ENCODE measurements around the gene FAM72A.
"Not testable (repeated sequence)": the region's sequence is repeated elsewhere in the genome, so short reads cannot be mapped to it uniquely, and the experiment has no call there.

Gene FAM72A

DNA sequence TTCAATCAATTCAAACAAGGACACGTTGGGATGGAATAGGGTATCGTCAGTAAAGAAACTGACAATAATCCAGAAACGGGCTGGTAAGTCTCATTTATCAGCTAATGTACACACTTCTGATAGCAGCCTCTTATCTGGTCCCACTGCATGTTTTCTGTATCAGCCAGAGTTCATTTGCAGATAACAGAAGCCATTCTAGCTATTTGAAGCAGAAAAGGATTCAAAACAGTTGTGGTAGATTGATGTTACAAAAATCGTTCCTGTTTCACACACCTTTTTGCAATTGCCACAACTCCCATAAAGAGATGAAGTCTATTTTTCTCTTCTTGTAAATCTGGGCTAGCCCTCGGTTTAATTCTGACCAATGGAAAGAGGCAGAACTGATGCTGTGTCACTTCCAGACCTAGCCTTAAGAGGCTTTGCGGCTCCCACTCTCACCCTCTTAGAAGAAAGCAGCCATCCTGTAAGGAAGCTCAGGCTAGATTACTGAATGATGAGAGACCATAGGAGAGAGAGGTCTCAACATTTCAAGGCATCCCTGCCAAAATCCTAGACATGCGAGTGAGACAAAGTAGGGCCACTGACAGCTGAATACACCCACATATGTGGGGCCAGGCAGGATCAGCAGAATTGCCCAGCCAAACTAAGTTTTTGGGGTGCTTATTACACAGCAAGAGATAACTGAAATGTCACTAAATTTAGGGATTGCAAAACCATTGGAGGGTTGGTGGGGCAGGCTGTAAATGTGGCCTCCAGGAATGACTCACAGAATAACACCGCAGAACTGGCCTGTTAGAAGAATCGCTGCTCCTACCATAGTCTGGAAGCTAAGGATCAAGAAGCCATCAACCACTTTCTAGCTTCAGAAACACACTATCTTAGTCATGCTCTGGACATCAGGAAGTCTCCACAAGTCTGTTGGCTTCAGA is 24.3 kb downstream of the FAM72A start:
- in situ Hi-C loops (cut with MboI; ENCODE audit: low sequenced_read_pairs, unreplicated experiment); DNase-seq (ENCODE audit: low spot score): not testable (repeated sequence)

DNA sequence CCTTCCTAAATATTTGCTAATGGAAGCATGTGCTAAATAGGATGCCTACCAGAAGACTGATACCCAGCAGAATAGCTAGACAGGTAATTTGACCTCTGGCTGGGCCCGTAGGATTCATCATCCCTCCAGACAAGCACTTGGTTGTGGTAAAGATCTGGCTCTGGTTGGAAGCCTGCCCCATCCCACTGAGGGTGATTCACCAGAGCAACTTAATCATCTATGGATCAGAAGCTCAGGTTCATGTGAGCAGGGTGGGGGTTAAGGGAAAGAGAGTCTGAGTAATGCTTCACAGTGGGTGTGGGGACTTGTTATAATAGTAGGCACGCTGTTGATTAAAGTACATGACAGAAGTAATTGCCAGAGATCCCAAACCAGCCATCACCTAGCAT is 26.5 kb downstream of the FAM72A start:
- DNase-seq (ENCODE audit: low spot score); in situ Hi-C loops (cut with MboI; ENCODE audit: low sequenced_read_pairs, unreplicated experiment): not testable (repeated sequence)

DNA sequence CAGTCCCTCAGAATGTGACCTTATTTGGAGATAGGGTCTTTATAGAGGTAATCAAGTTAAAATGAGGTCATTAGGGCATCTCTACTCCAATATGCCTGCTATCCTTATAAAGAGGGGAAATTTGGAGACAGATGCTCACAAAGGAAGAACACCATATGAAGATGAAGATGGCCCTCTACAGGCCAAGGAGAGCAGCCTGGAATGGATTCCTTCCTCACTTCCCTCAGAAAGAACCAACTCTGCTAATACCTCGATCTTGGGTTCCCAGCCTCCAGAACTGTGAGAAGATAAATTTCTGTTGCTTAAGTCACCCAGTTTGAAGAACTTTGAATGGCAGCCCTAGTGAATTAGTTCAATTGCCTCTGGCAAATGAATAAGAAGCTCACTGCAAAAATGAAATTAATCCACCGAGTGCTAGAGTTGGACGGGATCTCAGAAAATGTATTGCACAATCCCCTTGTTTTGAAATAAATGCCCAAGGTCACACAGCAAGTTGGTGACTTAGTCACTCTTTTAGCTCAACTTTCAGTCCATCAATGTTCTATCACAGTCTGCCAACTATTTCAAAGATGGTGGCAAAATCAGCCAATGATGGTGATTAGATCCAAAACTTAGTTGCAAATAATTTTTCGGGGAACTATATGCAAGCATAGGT is 27.1 kb downstream of the FAM72A start:
- in situ Hi-C loops (cut with MboI; ENCODE audit: low sequenced_read_pairs, unreplicated experiment); DNase-seq (ENCODE audit: low spot score): not testable (repeated sequence)

DNA sequence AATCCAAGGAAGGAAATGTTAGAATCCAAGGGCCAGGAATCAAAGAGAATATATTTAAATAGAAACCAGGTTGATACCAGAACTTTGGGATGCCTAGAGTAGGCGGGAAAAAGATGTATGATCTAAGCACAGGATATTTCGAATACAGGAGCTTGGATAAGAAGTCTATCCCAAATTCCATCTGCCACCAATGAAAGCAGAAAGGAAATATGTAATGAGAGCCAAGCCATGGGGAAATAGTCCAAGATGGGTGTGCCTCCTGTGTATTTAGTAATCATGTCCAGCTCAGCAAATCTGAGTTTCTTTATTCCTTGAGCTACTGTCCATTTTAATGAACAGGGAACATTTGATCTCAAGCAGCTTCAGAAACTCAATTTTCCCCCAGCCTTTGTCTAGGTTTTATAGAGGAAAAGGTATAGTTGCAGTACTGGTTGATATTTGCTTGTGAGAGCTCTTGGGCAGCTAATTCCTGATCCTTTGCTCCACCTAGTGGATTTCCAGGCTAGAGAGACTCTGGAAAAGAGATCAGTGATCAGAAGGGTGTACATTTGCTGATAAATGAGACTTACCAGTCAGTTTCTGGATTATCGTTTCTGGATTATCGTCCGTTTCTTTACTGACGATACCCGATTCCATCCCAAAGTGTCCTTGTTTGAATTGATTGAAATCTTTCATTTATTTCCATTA is 28.3 kb downstream of the FAM72A start:
- DNase-seq (ENCODE audit: low spot score); in situ Hi-C loops (cut with MboI; ENCODE audit: low sequenced_read_pairs, unreplicated experiment): not testable (repeated sequence)

DNA sequence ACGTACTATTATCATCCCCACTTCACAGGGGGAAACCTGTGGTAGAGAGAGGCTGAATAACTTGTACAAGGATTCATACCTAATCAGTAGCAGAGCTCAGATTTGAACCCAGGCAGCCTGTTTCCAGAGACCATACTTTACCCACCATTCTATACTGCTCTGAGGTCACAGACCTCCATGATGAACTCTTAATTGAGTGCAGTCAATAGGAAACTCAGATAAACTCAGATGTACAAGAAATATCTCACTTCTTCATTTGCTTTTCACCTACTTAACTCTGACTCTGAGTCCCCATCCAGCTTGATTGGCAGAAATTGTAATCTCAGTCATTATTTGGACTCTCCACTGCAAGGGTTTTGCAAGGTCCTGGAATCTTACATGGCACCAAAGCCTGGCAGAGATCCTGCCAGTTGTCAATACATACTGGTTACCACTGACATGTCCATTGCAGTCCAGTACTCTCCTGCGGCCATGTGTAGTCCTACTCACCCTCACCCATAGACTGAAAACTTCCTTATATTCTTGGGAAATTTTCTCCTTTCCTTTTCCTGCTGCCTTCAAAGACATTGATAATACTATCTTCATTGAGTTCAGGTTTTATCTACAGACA is 29.4 kb downstream of the FAM72A start:
- DNase-seq (ENCODE audit: low spot score); in situ Hi-C loops (cut with MboI; ENCODE audit: low sequenced_read_pairs, unreplicated experiment): not testable (repeated sequence)

DNA sequence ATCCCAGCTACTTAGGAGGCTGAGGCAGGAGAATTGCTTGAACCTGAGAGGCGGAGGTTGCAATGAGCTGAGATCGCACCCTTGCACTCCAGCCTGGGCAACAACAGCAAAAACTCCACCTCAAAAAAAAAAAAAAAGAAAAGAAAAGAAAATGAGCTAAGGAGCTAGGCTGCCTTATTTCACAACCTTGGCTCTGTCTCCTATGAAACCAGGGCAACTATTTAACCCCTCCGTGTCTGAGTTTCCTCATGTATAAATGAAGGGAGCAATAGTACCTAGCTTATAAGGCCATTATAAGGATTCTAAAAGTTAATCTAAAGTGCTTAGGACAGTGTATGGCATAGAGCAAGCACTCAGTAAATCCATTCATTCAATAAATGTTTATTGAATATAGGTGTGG is 32.8 kb downstream of the FAM72A start:
- in situ Hi-C loops (cut with MboI; ENCODE audit: low sequenced_read_pairs, unreplicated experiment); DNase-seq (ENCODE audit: low spot score): not testable (repeated sequence)

DNA sequence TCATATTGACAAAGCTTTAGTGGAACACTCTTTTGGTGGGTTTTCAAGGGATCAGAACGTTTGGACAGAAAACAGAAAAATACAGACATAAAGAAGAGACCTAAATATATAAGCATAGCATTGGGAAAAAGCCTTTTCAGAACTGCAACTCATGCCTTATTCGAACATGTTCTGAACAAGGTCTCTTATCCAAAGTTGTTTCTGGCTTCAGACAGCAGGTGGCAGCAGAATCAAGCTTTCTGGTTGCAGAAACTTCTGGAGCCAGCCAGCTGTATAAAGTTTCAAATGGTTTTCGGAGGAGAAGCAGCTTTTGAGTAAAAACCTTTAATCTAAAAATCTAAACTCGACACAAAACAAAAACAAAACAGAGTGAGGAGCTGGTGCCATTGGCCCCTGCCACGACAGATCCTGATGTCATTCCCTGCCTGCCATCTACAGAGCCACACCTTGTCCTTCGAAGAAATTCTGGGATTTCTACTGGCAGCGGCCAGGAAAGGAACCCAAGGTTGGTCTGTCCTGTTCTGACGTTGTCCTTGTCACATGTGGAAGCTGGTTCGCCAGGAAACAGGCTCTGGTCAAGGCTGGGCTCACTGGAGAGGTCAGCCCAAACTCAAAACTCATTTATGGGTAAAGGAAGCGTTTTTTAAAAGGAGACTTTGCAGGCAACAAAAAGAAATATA is 35.1 kb downstream of the FAM72A start:
- in situ Hi-C loops (cut with MboI; ENCODE audit: low sequenced_read_pairs, unreplicated experiment); DNase-seq (ENCODE audit: low spot score): not testable (repeated sequence)

DNA sequence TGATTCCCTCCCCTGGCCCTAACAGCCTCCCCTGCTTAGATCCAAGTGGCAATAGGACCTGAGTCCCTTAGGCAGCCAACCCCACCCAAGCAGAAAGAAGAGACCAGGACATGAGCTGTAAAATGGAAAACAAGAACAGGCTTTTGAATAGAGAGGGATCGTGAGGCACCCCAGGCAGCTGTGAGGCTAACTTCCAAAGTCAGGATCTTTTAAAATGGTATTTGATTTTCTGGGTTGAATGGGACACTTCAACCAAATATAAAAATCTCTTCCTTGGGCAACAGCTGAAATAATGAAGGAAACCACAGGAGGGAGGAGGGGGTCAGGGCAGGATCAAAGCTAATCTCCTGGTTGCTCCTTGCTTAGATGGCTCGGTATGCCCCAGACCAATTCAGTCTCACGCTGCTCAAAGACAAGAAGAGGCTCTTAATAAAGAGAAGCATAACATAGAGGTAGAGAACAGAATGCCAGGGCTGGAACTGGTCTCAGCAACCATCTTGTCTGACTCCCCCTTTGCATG is 56.8 kb downstream of the FAM72A start:
- TF ChIP-seq, protein P1, sequence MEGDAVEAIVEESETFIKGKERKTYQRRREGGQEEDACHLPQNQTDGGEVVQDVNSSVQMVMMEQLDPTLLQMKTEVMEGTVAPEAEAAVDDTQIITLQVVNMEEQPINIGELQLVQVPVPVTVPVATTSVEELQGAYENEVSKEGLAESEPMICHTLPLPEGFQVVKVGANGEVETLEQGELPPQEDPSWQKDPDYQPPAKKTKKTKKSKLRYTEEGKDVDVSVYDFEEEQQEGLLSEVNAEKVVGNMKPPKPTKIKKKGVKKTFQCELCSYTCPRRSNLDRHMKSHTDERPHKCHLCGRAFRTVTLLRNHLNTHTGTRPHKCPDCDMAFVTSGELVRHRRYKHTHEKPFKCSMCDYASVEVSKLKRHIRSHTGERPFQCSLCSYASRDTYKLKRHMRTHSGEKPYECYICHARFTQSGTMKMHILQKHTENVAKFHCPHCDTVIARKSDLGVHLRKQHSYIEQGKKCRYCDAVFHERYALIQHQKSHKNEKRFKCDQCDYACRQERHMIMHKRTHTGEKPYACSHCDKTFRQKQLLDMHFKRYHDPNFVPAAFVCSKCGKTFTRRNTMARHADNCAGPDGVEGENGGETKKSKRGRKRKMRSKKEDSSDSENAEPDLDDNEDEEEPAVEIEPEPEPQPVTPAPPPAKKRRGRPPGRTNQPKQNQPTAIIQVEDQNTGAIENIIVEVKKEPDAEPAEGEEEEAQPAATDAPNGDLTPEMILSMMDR (IDR thresholded peaks at IDR 0.05; ENCODE audit: borderline replicate concordance, control extremely low read depth, extremely low read depth, insufficient read depth, missing control alignments) = no peak
- in situ Hi-C loops (cut with MboI; ENCODE audit: low sequenced_read_pairs, unreplicated experiment) = no loop called here
- no peak for DNase-seq (ENCODE audit: low spot score)

DNA sequence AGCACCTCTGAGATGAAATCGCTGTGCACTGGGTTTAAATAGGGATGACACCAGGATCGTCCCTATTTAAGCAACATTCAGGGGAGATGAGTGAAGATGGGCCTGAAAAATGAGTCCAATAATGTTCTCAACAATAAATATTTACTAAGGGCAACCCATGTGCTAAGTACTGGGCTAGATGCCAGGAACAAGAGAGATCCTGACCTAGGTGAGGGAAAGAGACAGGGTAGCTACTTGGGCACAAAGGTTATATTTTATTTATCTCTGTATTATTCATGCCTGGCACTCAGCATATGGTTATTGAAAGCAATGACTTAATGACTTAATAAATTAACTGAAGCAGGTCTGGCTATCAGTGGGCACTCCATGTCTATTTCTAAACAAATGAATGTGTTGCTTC is 58.0 kb downstream of the FAM72A start:
- TF ChIP-seq, protein P1 (IDR thresholded peaks at IDR 0.05; ENCODE audit: borderline replicate concordance, control extremely low read depth, extremely low read depth, insufficient read depth, missing control alignments) = no peak
- in situ Hi-C loops (cut with MboI; ENCODE audit: low sequenced_read_pairs, unreplicated experiment) = no loop called here
- no peak for DNase-seq (ENCODE audit: low spot score)

All from GM13976 (cell line).